Panc1 (cell line): ENCODE results near the gene KRT12. TPM values are rescaled to one million over a fixed set of nuclear protein-coding genes. Genes with fewer than 3 reads are reported as not detected.

ENCODE experiments used
- ATAC-seq: fragments of 200-7000 bp; cut with Tn5 transposase; 2 replicates; pipeline ENCODE4 v1.9.1; 2020; ENCODE audit warnings: mild to moderate bottlenecking, moderate library complexity
- BruUV-seq: library from RNA; stranded (reverse); fragments of 400-500 nt; replicated peaks from 2 replicates; lab custom pipeline; 2021; lab: Mats Ljungman, UMichigan
- CTCF ChIA-PET: fragments of 300-600 bp; sonication (Branson Sonifier 250); formaldehyde crosslinking; loops from one replicate; lab custom pipeline; 2022; ENCODE audit warnings: antibody characterized with exemption; lab: Charles Lee
- POLR2A ChIA-PET: fragments of 300-600 bp; sonication (Branson Sonifier 250); formaldehyde crosslinking; loops from one replicate; lab custom pipeline; 2022; ENCODE audit warnings: antibody characterized with exemption; lab: Charles Lee
- DNase-seq: peaks from one replicate; pipeline ENCODE4 v3.0.0-alpha.2; 2010; ENCODE audit warnings: low read depth, low spot score
- H3K27ac ChIP-seq: 2 replicates; pipeline ENCODE4 v1.5.1; 2011; ENCODE audit warnings: mild to moderate bottlenecking, low read length, inconsistent platforms
- H3K27me3 ChIP-seq: fragments of 200-500 bp; sonication (Bioruptor generic); 2 replicates; pipeline ENCODE4 v1.6.0; 2014; ENCODE audit warnings: low read length, inconsistent platforms; ENCODE audit not compliant: control insufficient read depth, insufficient read depth
- H3K36me3 ChIP-seq: fragments of 200-500 bp; sonication (Bioruptor generic); 2 replicates; pipeline ENCODE4 v1.5.1; 2014; ENCODE audit warnings: inconsistent platforms, mild to moderate bottlenecking, low read length, moderate library complexity; ENCODE audit not compliant: control insufficient read depth, insufficient read depth
- H3K4me1 ChIP-seq: 2 replicates; pipeline ENCODE4 v1.5.1; 2011; ENCODE audit warnings: inconsistent platforms, mild to moderate bottlenecking, low read length, moderate library complexity; ENCODE audit not compliant: control insufficient read depth, insufficient read depth
- H3K4me3 ChIP-seq, 2 experiments: 2 replicates each; pipeline ENCODE4 v1.5.1; 2011 to 2012; ENCODE audit warnings: low read depth in 2 of 2, low read length in 2 of 2, mild to moderate bottlenecking in 2 of 2, inconsistent platforms in 1 of 2, moderate library complexity in 1 of 2
- H3K9me3 ChIP-seq: fragments of 200-500 bp; sonication (Bioruptor generic); 2 replicates; pipeline ENCODE4 v1.5.1; 2014; ENCODE audit warnings: low read depth, mild to moderate bottlenecking, inconsistent platforms, low read length, moderate library complexity; ENCODE audit not compliant: control insufficient read depth, insufficient read depth
- POLR2AphosphoS5 ChIP-seq: IDR thresholded peaks from 2 replicates; pipeline ENCODE4 v1.6.1; 2012; ENCODE audit warnings: mild to moderate bottlenecking, low read depth, low read length, moderate library complexity
- REST ChIP-seq, 2 experiments: IDR thresholded peaks; 2 replicates each; pipeline ENCODE4 v1.6.1; 2011 to 2012; ENCODE audit warnings: low read depth in 2 of 2, control low read depth in 1 of 2, low read length in 1 of 2, mild to moderate bottlenecking in 1 of 2, moderate library complexity in 1 of 2; ENCODE audit not compliant: insufficient read depth in 1 of 2
- SIN3A ChIP-seq: IDR thresholded peaks from 2 replicates; pipeline ENCODE4 v1.6.1; 2012; ENCODE audit warnings: low read depth, mild to moderate bottlenecking, low read length, moderate library complexity, borderline replicate concordance; ENCODE audit not compliant: insufficient read depth
- TCF7L2 ChIP-seq: IDR thresholded peaks from 2 replicates; pipeline ENCODE4 v1.6.1; 2011; ENCODE audit warnings: mild to moderate bottlenecking, low read depth, low read length, inconsistent platforms
- in situ Hi-C: cut with HindIII; loops from 2 replicates; pipeline ENCODE4 v1.10.0; 2016; ENCODE audit warnings: low sequenced_read_pairs, low pct_unique_long_range_greater_than_20kb
- intact Hi-C: fragments of 100-400 bp; cut with micrococcal nuclease; formaldehyde crosslinking; loops from one replicate; pipeline ENCODE4 v1.10.0; 2022; ENCODE audit not compliant: unreplicated experiment
- total RNA-seq: library from RNA; stranded (reverse); gene quantifications from one replicate; pipeline ENCODE4 v1.2.1, GENCODE V29; 2021; ENCODE audit not compliant: unreplicated experiment
- TF ChIP-seq, protein P1 (sequence below): fragments of 450-650 bp; IDR thresholded peaks from 2 replicates; pipeline ENCODE4 v1.5.1; 2017; ENCODE audit warnings: mild to moderate bottlenecking

Gene KRT12
- total RNA-seq, 1 experiment from 2014 or later: not detected

- no peak for DNase-seq
- peaks cover 5% of the 10 kb centered on the region; the same call in 1 of the 2 replicates for H3K4me1 ChIP-seq
- POLR2A ChIA-PET: no interaction called here
Measured at GRCh38 chr17:40852364-40852763, 14.7 kb downstream of the KRT12 start.

GRCh38 chr17:40850293-40850972 is 16.6 kb downstream of the KRT12 start:
- H3K36me3 ChIP-seq: no peaks in the 10 kb centered on the region
- CTCF ChIA-PET: no interaction called here
- H3K4me1 ChIP-seq: peaks cover 5% of the 10 kb centered on the region; the same call in 1 of the 2 replicates
- DNase-seq (no peak), ATAC-seq (no peak)
- no peaks in the 10 kb centered on the region; the same call in 1 of the 2 replicates for H3K27me3 ChIP-seq
- BruUV-seq: no TSS peak
- in situ Hi-C loops: no loop called here
- no peaks in the 10 kb centered on the region for H3K9me3 ChIP-seq
- no peak overlapping the region for H3K27ac ChIP-seq
- intact Hi-C loops: loop anchor here (5.0 kb wide), 1 partner anchor 48 kb away; no protein-coding TSS in a partner anchor
- H3K4me3 ChIP-seq: no peak overlapping the region
- TF ChIP-seq POLR2AphosphoS5: no peak
- POLR2A ChIA-PET: interaction anchor here (0.7 kb wide), 1 partner anchor 403 kb away, joined by 4 read pairs; no protein-coding TSS in a partner anchor

More at GRCh38 chr17:40852364-40852763, 14.7 kb downstream of the KRT12 start:
- intact Hi-C loops (loop anchor here (5.0 kb wide), 1 partner anchor 50 kb away; no protein-coding TSS in a partner anchor), in situ Hi-C loops (no loop called here)
- ATAC-seq: no peak
- BruUV-seq: no TSS peak
- no peaks in the 10 kb centered on the region for H3K27me3 ChIP-seq
- CTCF ChIA-PET: no interaction called here
- no peak overlapping the region for H3K27ac ChIP-seq
- no peak for TF ChIP-seq POLR2AphosphoS5
- TF ChIP-seq REST (IDR thresholded peaks at IDR 0.05; ENCODE audit: insufficient read depth in 1 of 2, low read depth in 2 of 2, low read length in 1 of 2): no peak
- TF ChIP-seq, protein P1, sequence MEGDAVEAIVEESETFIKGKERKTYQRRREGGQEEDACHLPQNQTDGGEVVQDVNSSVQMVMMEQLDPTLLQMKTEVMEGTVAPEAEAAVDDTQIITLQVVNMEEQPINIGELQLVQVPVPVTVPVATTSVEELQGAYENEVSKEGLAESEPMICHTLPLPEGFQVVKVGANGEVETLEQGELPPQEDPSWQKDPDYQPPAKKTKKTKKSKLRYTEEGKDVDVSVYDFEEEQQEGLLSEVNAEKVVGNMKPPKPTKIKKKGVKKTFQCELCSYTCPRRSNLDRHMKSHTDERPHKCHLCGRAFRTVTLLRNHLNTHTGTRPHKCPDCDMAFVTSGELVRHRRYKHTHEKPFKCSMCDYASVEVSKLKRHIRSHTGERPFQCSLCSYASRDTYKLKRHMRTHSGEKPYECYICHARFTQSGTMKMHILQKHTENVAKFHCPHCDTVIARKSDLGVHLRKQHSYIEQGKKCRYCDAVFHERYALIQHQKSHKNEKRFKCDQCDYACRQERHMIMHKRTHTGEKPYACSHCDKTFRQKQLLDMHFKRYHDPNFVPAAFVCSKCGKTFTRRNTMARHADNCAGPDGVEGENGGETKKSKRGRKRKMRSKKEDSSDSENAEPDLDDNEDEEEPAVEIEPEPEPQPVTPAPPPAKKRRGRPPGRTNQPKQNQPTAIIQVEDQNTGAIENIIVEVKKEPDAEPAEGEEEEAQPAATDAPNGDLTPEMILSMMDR: no peak
- H3K36me3 ChIP-seq: no peaks in the 10 kb centered on the region
- no peak overlapping the region for H3K4me3 ChIP-seq
- no peaks in the 10 kb centered on the region for H3K9me3 ChIP-seq

- CTCF ChIA-PET: interaction anchor here (0.7 kb wide), 1 partner anchor 482 kb away, joined by 3 read pairs; no protein-coding TSS in a partner anchor
- Histone ChIP-seq H3K27ac (no peak overlapping the region), H3K36me3 (no peaks in the 10 kb centered on the region), H3K9me3 (no peaks in the 10 kb centered on the region), H3K4me1 (peaks cover 5% of the 10 kb centered on the region; the same call in 1 of the 2 replicates), H3K4me3 (no peak overlapping the region), H3K27me3 (peaks cover 3% of the 10 kb centered on the region; the same call in 1 of the 2 replicates)
- intact Hi-C loops: loop anchor here (5.0 kb wide), 1 partner anchor 47 kb away; no protein-coding TSS in a partner anchor
- TF ChIP-seq POLR2AphosphoS5 (no peak), SIN3A (no peak), REST (IDR thresholded peaks at IDR 0.05; ENCODE audit: insufficient read depth in 1 of 2, low read depth in 2 of 2, low read length in 1 of 2) (no peak), TCF7L2 (no peak)
- TF ChIP-seq, protein P1: no peak
- BruUV-seq: no TSS peak
- DNase-seq (no peak), ATAC-seq (no peak)
- POLR2A ChIA-PET: interaction anchor here (0.7 kb wide), 1 partner anchor 403 kb away, joined by 4 read pairs; no protein-coding TSS in a partner anchor
- in situ Hi-C loops: no loop called here
Measured at GRCh38 chr17:40849723-40850122, 17.3 kb downstream of the KRT12 start.
